ENCODE data around the gene R3HDM2. TPM values are rescaled to one million over a fixed set of nuclear protein-coding genes. Genes with fewer than 3 reads are reported as not detected.

Gene R3HDM2
- total RNA-seq, 1 experiment from 2014 or later = 45.4 TPM

DNA sequence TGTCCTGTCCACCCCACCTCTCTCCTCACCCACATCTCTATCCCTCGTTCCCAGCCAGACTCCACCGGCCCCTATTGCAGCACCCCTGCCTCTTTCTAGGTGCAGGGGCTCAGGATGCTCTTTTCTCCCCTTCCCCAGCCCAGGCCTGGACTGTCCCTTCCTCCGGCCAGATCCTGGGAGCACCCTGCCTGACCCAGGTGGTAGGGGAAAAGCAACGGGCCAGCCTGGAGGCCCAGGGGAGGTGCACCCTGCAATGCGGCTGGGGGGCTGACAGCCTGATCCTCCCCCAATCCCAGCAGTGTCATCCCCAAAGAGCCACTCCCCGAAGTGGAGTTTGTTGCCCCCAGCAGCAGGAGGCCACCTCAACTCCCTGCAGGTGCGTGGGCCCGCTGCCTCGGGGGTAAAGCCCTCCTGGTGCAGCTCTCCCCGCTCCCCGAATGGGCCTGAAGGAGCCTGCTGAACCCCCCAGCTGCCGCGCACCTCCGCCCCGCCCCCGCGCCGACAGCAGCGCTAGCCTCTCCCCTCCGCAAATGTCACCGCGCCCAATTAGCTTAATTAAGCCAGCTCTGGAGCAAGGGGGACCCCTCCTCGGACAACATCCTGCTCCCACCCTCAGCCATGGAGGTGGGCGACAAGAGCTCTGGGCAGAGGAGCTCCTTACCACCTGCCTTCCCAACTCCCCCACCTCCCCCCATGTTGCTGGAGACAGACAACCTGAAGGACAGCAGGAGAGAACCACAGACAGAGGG, 209.5 kb downstream of the R3HDM2 start:
- DNase-seq (ENCODE audit: low read depth, low spot score) (no peak), ATAC-seq (no peak)
- BruUV-seq (replicated peaks) = no TSS peak
- no peak overlapping the region for H3K4me2 ChIP-seq (ENCODE audit: low read length)
- H3K27ac ChIP-seq (ENCODE audit: low read depth, low read length) = no peak overlapping the region
- no peak overlapping the region for H2AFZ ChIP-seq (ENCODE audit: low read depth, low read length, poor library complexity, severe bottlenecking)
- no peaks in the 10 kb centered on the region for H4K20me1 ChIP-seq (ENCODE audit: insufficient read depth)
- ChIA-PET RAD21 (ENCODE audit: low non-redundant PET in 1 of 2, low total read pairs in 2 of 2, uncharacterized antibody in 2 of 2, unreplicated experiment in 2 of 2) (no interaction called here), CTCF (no interaction called here), POLR2A (no interaction called here)
- H3K4me1 ChIP-seq (ENCODE audit: control insufficient read depth in 1 of 2, insufficient read depth in 2 of 2, low read length in 2 of 2) = peaks cover under 1 to 19% of the 10 kb centered on the region in 2 experiments; a peak in 3 of 4 replicates
- TF ChIP-seq TCF7L2 (IDR thresholded peaks at IDR 0.05; ENCODE audit: borderline replicate concordance, extremely low read depth, insufficient read depth, insufficient read length) (no peak), SRF (IDR thresholded peaks at IDR 0.05; ENCODE audit: low read depth) (no peak), YY1 (IDR thresholded peaks at IDR 0.05; ENCODE audit: extremely low read depth, insufficient replicate concordance, low read depth, low read length) (no peak)
- TF ChIP-seq, protein P1, sequence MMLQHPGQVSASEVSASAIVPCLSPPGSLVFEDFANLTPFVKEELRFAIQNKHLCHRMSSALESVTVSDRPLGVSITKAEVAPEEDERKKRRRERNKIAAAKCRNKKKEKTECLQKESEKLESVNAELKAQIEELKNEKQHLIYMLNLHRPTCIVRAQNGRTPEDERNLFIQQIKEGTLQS (IDR thresholded peaks at IDR 0.05) = no peak
- H3K9ac ChIP-seq (ENCODE audit: low read length) = no peak overlapping the region
- H3K4me3 ChIP-seq (replicated peaks in 1 of 2; ENCODE audit: low read depth in 1 of 2, low read length in 2 of 2) = no peak overlapping the region
- H3K79me2 ChIP-seq (ENCODE audit: insufficient read depth, low read length) = no peaks in the 10 kb centered on the region
- H3K9me2 ChIP-seq (ENCODE audit: insufficient read depth) = no peaks in the 10 kb centered on the region
- H3K9me3 ChIP-seq (ENCODE audit: control insufficient read depth in 1 of 2, insufficient read depth in 1 of 2, low read depth in 1 of 2, low read length in 2 of 2) = no peaks in the 10 kb centered on the region
- intact Hi-C loops (cut with micrococcal nuclease) = no loop called here
- no peaks in the 10 kb centered on the region for H3K27me3 ChIP-seq (ENCODE audit: insufficient read depth, low read length)
- no peaks in the 10 kb centered on the region for H3K36me3 ChIP-seq (ENCODE audit: control insufficient read depth in 1 of 2, insufficient read depth in 2 of 2, low read length in 2 of 2)

DNA sequence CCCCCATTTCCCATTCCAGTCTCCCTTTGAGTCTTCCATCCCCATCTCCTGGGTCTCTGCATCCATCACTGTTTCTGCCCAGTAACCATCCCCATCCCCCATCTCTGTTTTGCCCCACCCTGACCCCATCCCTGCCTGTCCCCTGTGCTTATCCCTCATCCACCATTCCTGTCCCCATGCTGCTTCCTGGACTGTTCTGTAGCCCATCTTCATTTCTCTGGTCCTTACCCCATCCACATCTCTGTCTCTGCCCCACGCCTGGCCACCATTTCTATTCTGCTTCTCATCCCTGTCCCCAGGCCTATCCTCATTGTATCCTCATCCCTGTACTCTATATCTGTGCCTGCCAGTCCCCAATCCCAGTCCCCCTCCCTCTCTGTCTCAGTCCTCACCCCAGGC, 210.1 kb downstream of the R3HDM2 start:
- no peak overlapping the region for H3K27ac ChIP-seq (ENCODE audit: low read depth, low read length)
- no TSS peak for BruUV-seq (replicated peaks)
- POLR2A ChIA-PET = no interaction called here
- TF ChIP-seq TCF7L2 (IDR thresholded peaks at IDR 0.05; ENCODE audit: borderline replicate concordance, extremely low read depth, insufficient read depth, insufficient read length) (no peak), SP1 (IDR thresholded peaks at IDR 0.05; ENCODE audit: low read depth) (no peak), ZNF274 (IDR thresholded peaks at IDR 0.05; ENCODE audit: low read depth, low read length) (no peak), SIN3A (IDR thresholded peaks at IDR 0.05; ENCODE audit: low read depth) (no peak), FOSL1 (IDR thresholded peaks at IDR 0.05; ENCODE audit: low read depth) (no peak), EZH2phosphoT487 (IDR thresholded peaks at IDR 0.05; ENCODE audit: borderline replicate concordance) (no peak)
- TF ChIP-seq, protein P1 (IDR thresholded peaks at IDR 0.05) = no peak
- TF ChIP-seq, protein P2, sequence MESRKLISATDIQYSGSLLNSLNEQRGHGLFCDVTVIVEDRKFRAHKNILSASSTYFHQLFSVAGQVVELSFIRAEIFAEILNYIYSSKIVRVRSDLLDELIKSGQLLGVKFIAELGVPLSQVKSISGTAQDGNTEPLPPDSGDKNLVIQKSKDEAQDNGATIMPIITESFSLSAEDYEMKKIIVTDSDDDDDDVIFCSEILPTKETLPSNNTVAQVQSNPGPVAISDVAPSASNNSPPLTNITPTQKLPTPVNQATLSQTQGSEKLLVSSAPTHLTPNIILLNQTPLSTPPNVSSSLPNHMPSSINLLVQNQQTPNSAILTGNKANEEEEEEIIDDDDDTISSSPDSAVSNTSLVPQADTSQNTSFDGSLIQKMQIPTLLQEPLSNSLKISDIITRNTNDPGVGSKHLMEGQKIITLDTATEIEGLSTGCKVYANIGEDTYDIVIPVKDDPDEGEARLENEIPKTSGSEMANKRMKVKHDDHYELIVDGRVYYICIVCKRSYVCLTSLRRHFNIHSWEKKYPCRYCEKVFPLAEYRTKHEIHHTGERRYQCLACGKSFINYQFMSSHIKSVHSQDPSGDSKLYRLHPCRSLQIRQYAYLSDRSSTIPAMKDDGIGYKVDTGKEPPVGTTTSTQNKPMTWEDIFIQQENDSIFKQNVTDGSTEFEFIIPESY (IDR thresholded peaks at IDR 0.05; ENCODE audit: extremely low read depth, insufficient replicate concordance, low read length) = no peak
- no peaks in the 10 kb centered on the region for H4K20me1 ChIP-seq (ENCODE audit: insufficient read depth)
- no peaks in the 10 kb centered on the region for H3K79me2 ChIP-seq (ENCODE audit: insufficient read depth, low read length)
- DNase-seq (ENCODE audit: low read depth, low spot score) (no peak), ATAC-seq (no peak)
- RAD21 ChIA-PET (ENCODE audit: low non-redundant PET in 1 of 2, low total read pairs in 2 of 2, uncharacterized antibody in 2 of 2, unreplicated experiment in 2 of 2) = no interaction called here
- no peaks in the 10 kb centered on the region for H3K27me3 ChIP-seq (ENCODE audit: insufficient read depth, low read length)
- no peak overlapping the region for H2AFZ ChIP-seq (ENCODE audit: low read depth, low read length, poor library complexity, severe bottlenecking)
- no peak overlapping the region for H3K4me3 ChIP-seq (replicated peaks in 1 of 2; ENCODE audit: low read depth in 1 of 2, low read length in 2 of 2)
- no peak overlapping the region for H3K9ac ChIP-seq (ENCODE audit: low read length)
- intact Hi-C loops (cut with micrococcal nuclease) = no loop called here
- no peaks in the 10 kb centered on the region for H3K36me3 ChIP-seq (ENCODE audit: control insufficient read depth in 1 of 2, insufficient read depth in 2 of 2, low read length in 2 of 2)
- H3K9me3 ChIP-seq (ENCODE audit: control insufficient read depth in 1 of 2, insufficient read depth in 1 of 2, low read depth in 1 of 2, low read length in 2 of 2) = no peaks in the 10 kb centered on the region
- CTCF ChIA-PET = no interaction called here
- H3K9me2 ChIP-seq (ENCODE audit: insufficient read depth) = no peaks in the 10 kb centered on the region
- H3K4me1 ChIP-seq (ENCODE audit: control insufficient read depth in 1 of 2, insufficient read depth in 2 of 2, low read length in 2 of 2) = peaks cover 6 to 25% of the 10 kb centered on the region in 2 experiments; a peak in 3 of 4 replicates
- H3K4me2 ChIP-seq (ENCODE audit: low read length) = no peak overlapping the region

Measured in HCT116 (cell line).